Adrenal gland (tissue), 12 donors: ENCODE results near the gene B4GALT4. TPM values are rescaled to one million over a fixed set of nuclear protein-coding genes. Genes with fewer than 3 reads are reported as not detected.

Source experiments
- DNase-seq, 7 donors: peaks; one replicate each; pipeline ENCODE4 v3.0.0-alpha.2; 2019 to 2020
- H3K27ac ChIP-seq, 5 donors: fragments of 200-600 bp; sonication (generic) in 4 of 5; 1 replicate in 3 of 5; 2 replicates in 2 of 5; pipeline versions ENCODE4 v1.5.1 to v1.8.0; 2016 to 2020; ENCODE audit warnings: mild to moderate bottlenecking in 1 of 5
- H3K27me3 ChIP-seq: fragments of 200-600 bp; 2 replicates; pipeline ENCODE4 v1.8.0; 2021
- H3K36me3 ChIP-seq, 2 donors: fragments of 200-600 bp; replicated peaks in 1 of 2; 1 replicate in 1 of 2; 2 replicates in 1 of 2; pipeline versions ENCODE4 v1.5.1 to v1.8.0; 2018 to 2022
- H3K4me1 ChIP-seq, 2 donors: fragments of 200-600 bp; replicated peaks in 1 of 2; 1 replicate in 1 of 2; 2 replicates in 1 of 2; pipeline versions ENCODE4 v1.5.1 to v1.8.0; 2018 to 2021
- H3K4me3 ChIP-seq, 4 donors: fragments of 200-600 bp; sonication (generic) in 3 of 4; one replicate each; pipeline ENCODE4 v1.5.1; 2016 to 2018
- H3K9me3 ChIP-seq, 3 donors: fragments of 200-600 bp; sonication (generic) in 1 of 3; replicated peaks in 1 of 3; 1 replicate in 2 of 3; 2 replicates in 1 of 3; pipeline versions ENCODE4 v1.5.1 to v1.8.0; 2016 to 2021
- POLR2A ChIP-seq, 2 donors: fragments of 450-650 bp; IDR thresholded peaks; one replicate each; pipeline ENCODE4 v1.6.1; 2017; ENCODE audit warnings: antibody characterized with exemption in 2 of 2, mild to moderate bottlenecking in 2 of 2, moderate library complexity in 1 of 2
- WGBS, 4 donors: extraction: QIAGEN DNeasy Blood & Tissue Kit in 2 of 4; methylation state at CpG; one replicate each; pipeline versions ENCODE4 v1.1.5 to v1.1.7; 2013 to 2017; 5-methylcytosine and 5-hydroxymethylcytosine counted together
- intact Hi-C, 2 donors: fragments of 100-400 bp; cut with DNase I; formaldehyde crosslinking; loops; one replicate each; pipeline versions ENCODE4 v1.14.1 to v1.15.0; 2022 to 2023
- polyA plus RNA-seq, 3 donors: library from polyadenylated mRNA; stranded (reverse); fragments of 200-250 nt in 2 of 3; fragments of 350-450 nt in 1 of 3; fragmentation: Illumina TruSeq in 1 of 3; extraction: RNeasy Lipid Tissue Mini Kit (QIAGEN cat#74804) in 1 of 3; gene quantifications; one replicate each; pipeline ENCODE4 v1.2.3, GENCODE V29; 2013 to 2014
- total RNA-seq, 9 donors: library from RNA; depleted of rRNA in 4 of 9; stranded (reverse); fragments of >200 nt in 4 of 9; fragments of 120-200 nt in 1 of 9; fragmentation: NEBNext Ultra II Directional in 1 of 9; extraction: Animal tissue kit (Norgen Biotek cat#: 25700) in 1 of 9; gene quantifications; one replicate each; pipeline versions ENCODE4 v1.1.0 to v1.2.4, GENCODE V29; 2013 to 2023
- TF ChIP-seq, protein P1 (sequence below), 6 experiments: fragments of 450-650 bp in 4 of 6; fragments of 200-600 bp in 2 of 6; sonication (generic) in 1 of 6; IDR thresholded peaks; 1 replicate in 5 of 6; 2 replicates in 1 of 6; pipeline versions ENCODE4 v1.5.1 to v1.8.0; 2016 to 2021; ENCODE audit warnings: antibody characterized with exemption in 6 of 6, mild to moderate bottlenecking in 2 of 6, moderate library complexity in 1 of 6
- donor health status: healthy with polysubstance abuse.
- donor health status: Bipolar disorder and iron deficiency.
- donor health status: DM: yes; HTN: yes; CAD: no.
- donor health status: DM: no; HTN: no; CAD: no.
- donor health status: DM: no; HTN: no; CAD: no.
- donor health status: DM: yes; HTN: yes; CAD: no.

Gene B4GALT4
- total and polyA plus RNA-seq, 12 donors = 10.3 to 23.1 (median 16.0) TPM

GRCh38 chr3:119220970-119221667, 19.6 kb downstream of the B4GALT4 start:
- Histone ChIP-seq H3K4me1 (no peaks in the 10 kb centered on the region), H3K4me3 (no peak overlapping the region), H3K27ac (no peak overlapping the region), H3K27me3 (no peaks in the 10 kb centered on the region), H3K36me3 (peaks cover 0 to 49% of the 10 kb centered on the region in 2 donors), H3K9me3 (no peaks in the 10 kb centered on the region)
- 64 to 93% (median 74%) methylated on average over 3 of the region's 3 CpGs for WGBS, 4 donors
- intact Hi-C loops = no loop called here
- TF ChIP-seq, protein P1, sequence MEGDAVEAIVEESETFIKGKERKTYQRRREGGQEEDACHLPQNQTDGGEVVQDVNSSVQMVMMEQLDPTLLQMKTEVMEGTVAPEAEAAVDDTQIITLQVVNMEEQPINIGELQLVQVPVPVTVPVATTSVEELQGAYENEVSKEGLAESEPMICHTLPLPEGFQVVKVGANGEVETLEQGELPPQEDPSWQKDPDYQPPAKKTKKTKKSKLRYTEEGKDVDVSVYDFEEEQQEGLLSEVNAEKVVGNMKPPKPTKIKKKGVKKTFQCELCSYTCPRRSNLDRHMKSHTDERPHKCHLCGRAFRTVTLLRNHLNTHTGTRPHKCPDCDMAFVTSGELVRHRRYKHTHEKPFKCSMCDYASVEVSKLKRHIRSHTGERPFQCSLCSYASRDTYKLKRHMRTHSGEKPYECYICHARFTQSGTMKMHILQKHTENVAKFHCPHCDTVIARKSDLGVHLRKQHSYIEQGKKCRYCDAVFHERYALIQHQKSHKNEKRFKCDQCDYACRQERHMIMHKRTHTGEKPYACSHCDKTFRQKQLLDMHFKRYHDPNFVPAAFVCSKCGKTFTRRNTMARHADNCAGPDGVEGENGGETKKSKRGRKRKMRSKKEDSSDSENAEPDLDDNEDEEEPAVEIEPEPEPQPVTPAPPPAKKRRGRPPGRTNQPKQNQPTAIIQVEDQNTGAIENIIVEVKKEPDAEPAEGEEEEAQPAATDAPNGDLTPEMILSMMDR (IDR thresholded peaks at IDR 0.05) = no peak
- no peak for TF ChIP-seq POLR2A (IDR thresholded peaks at IDR 0.05)
- no peak for DNase-seq

GRCh38 chr3:119220198-119220597, 20.5 kb downstream of the B4GALT4 start:
- H3K36me3 ChIP-seq = peaks cover 0 to 55% of the 10 kb centered on the region in 2 donors
- no peak overlapping the region for H3K4me3 ChIP-seq
- 87 to 95% (median 94%) methylated on average over 7 of the region's 7 CpGs for WGBS, 4 donors
- no peaks in the 10 kb centered on the region for H3K9me3 ChIP-seq
- no peak overlapping the region for H3K27ac ChIP-seq
- no peaks in the 10 kb centered on the region for H3K4me1 ChIP-seq
- no peaks in the 10 kb centered on the region for H3K27me3 ChIP-seq
- no peak for DNase-seq
- intact Hi-C loops = no loop called here
- TF ChIP-seq, protein P1 (IDR thresholded peaks at IDR 0.05) = no peak
- TF ChIP-seq POLR2A (IDR thresholded peaks at IDR 0.05) = no peak

DNA sequence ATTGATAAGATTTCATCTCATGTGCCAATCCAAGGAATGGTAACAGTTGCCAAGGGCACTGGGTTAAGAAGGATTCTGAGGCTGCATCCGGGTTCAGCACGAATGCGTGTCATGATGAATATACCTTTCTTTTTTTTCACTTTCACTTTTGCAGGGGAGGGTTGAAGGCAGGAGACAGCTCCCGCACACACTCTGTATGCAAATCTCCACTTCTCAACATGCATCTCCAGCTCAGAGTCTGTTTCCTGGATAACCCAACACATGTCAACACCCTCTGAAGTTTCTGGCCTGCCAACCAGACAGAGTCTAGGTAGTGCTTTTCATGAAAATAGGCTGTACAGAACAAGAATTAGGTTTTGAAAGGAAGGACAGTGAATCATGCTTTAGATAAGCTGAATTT, 21.6 kb downstream of the B4GALT4 start:
- Histone ChIP-seq H3K27me3 (no peaks in the 10 kb centered on the region), H3K4me1 (no peaks in the 10 kb centered on the region), H3K9me3 (no peaks in the 10 kb centered on the region), H3K4me3 (no peak overlapping the region), H3K27ac (no peak overlapping the region), H3K36me3 (peaks cover 0 to 54% of the 10 kb centered on the region in 2 donors)
- intact Hi-C loops = no loop called here
- DNase-seq = no peak
- no peak for TF ChIP-seq POLR2A (IDR thresholded peaks at IDR 0.05)
- TF ChIP-seq, protein P1 (IDR thresholded peaks at IDR 0.05) = no peak
- 91 to 93% (median 92%) methylated on average over 4 of the region's 4 CpGs for WGBS, 4 donors

DNA sequence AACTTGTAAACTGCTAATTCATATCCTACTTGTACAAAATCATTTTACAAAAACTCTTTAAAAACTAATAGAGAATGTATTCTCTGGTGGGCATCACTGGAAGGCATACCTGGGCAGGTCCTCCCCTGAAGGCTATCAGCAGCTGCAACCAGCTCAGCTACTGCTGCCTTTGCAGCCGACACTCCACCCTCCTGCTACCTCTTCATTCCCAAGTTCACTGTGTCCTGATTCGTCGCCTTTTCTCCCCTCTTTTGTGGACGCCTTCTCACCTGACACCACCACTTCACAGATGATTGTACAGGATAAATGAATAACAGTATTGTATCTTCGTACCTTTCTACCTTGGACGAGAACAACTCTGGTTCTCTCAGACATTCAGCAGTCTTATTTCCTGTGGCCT, 28.9 kb downstream of the B4GALT4 start:
- no peak for DNase-seq
- H3K27ac ChIP-seq = no peak overlapping the region
- intact Hi-C loops = no loop called here
- H3K36me3 ChIP-seq = peaks cover 0 to 24% of the 10 kb centered on the region in 2 donors
- H3K4me1 ChIP-seq = no peaks in the 10 kb centered on the region
- H3K9me3 ChIP-seq = no peaks in the 10 kb centered on the region
- no peaks in the 10 kb centered on the region for H3K27me3 ChIP-seq
- no peak for TF ChIP-seq POLR2A (IDR thresholded peaks at IDR 0.05)
- TF ChIP-seq, protein P1 (IDR thresholded peaks at IDR 0.05) = no peak
- WGBS, 4 donors = 89 to 95% (median 94%) methylated on average over 6 of the region's 6 CpGs
- H3K4me3 ChIP-seq = no peak overlapping the region
